Measurements from ENCODE around the gene CAB39.

The CAB39 gene

GRCh38 chr2:230764346-230764745 lies 51.7 kb downstream of the CAB39 start:
- TF ChIP-seq, protein P1, sequence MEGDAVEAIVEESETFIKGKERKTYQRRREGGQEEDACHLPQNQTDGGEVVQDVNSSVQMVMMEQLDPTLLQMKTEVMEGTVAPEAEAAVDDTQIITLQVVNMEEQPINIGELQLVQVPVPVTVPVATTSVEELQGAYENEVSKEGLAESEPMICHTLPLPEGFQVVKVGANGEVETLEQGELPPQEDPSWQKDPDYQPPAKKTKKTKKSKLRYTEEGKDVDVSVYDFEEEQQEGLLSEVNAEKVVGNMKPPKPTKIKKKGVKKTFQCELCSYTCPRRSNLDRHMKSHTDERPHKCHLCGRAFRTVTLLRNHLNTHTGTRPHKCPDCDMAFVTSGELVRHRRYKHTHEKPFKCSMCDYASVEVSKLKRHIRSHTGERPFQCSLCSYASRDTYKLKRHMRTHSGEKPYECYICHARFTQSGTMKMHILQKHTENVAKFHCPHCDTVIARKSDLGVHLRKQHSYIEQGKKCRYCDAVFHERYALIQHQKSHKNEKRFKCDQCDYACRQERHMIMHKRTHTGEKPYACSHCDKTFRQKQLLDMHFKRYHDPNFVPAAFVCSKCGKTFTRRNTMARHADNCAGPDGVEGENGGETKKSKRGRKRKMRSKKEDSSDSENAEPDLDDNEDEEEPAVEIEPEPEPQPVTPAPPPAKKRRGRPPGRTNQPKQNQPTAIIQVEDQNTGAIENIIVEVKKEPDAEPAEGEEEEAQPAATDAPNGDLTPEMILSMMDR (IDR thresholded peaks at IDR 0.05; ENCODE audit: control insufficient read depth, insufficient read depth, low read depth, low read length, missing control alignments), result no peak
- H3K4me3 ChIP-seq (ENCODE audit: control insufficient read depth, low read depth, low read length), result no peak overlapping the region
- DNase-seq (ENCODE audit: low read depth), result no peak

DNA sequence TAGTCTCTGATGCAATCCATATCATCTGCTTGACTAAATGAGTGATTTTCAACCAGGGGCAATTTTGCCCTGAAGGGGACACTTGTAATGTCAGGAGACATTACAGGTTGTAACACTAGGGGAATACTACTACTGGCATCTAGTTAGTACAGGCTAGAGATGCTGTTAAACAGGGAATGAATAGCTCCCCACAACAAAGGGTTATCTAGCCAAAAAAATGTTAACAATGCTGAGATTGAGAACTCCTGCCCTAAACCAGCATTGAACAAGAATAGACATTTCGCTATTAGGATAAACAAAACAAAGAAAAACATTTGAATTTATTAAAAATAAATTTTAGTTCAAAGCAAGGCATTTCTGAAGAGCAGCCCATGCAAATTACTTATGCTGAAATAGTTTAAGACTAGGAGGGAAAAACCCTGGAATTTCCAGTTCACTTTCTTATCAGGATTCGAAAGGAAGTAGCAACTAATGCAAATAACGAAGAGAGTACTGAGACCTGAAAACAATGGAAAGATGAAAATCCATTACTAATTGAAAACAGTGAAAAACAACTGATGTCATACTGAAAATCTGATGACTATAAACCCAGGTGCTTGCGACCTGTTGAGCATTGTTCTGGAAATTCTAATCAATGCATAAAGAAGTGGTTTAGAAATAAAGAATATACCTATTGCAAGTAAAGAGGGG lies 53.1 kb downstream of the CAB39 start:
- TF ChIP-seq, protein P1 (IDR thresholded peaks at IDR 0.05; ENCODE audit: control insufficient read depth, insufficient read depth, low read depth, low read length, missing control alignments), result no peak
- no peak for DNase-seq (ENCODE audit: low read depth)

DNA sequence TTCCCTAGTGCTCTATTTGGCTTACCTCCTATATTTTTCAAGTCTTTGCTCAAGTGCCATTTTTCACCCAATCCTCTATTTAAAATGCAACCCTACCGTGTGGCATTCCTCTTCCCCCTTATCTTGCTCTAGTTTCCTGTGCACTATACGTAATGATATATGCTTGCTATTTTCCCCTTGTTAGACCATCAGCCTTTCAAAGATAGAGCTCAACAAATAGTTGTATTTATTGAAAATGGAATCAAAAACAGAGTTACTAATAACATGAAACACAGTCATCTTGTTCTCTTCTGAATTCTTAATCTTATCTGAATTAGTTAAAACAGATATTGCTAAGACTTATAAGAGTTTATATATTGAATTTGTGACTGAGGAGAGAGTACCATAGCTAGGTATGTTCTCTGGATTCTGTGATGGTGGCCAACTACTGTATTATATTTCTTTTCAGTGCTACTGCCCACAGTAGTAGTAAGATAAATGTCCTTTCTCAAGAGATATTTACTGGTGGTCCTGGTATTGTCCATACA lies 55.3 kb downstream of the CAB39 start:
- TF ChIP-seq, protein P1 (IDR thresholded peaks at IDR 0.05; ENCODE audit: control insufficient read depth, insufficient read depth, low read depth, low read length, missing control alignments), result no peak
- no peak overlapping the region for H3K4me3 ChIP-seq (ENCODE audit: control insufficient read depth, low read depth, low read length)
- no peak for DNase-seq (ENCODE audit: low read depth)

More for the DNA sequence above, 53.1 kb downstream of the CAB39 start:
- H3K4me3 ChIP-seq (ENCODE audit: control insufficient read depth, low read depth, low read length), result no peak overlapping the region

DNA sequence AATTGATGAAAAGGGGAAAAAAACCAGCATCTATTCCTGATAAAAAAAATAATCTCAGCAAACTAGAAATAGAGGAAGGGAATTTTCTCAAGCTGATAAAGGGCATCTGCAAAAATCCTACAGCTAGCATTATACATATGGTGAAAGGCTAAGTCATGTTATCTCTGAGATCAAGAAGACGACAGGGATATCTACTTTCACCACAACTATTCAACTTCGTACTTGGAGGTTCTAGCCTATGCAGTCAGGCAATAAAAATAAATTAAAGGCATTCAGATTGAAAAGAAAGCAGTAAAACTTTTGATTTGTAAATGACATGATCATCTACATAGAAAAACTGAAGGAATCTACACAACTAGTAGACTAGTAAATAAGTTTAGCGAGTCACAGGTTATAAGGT lies 58.2 kb downstream of the CAB39 start:
- DNase-seq (ENCODE audit: low read depth), result no peak
- TF ChIP-seq, protein P1 (IDR thresholded peaks at IDR 0.05; ENCODE audit: control insufficient read depth, insufficient read depth, low read depth, low read length, missing control alignments), result no peak
- no peak overlapping the region for H3K4me3 ChIP-seq (ENCODE audit: control insufficient read depth, low read depth, low read length)

GRCh38 chr2:230772156-230772555 lies 59.5 kb downstream of the CAB39 start:
- DNase-seq (ENCODE audit: low read depth), result no peak
- TF ChIP-seq, protein P1 (IDR thresholded peaks at IDR 0.05; ENCODE audit: control insufficient read depth, insufficient read depth, low read depth, low read length, missing control alignments), result no peak

GRCh38 chr2:230773039-230773773 lies 60.6 kb downstream of the CAB39 start:
- DNase-seq (ENCODE audit: low read depth), result no peak
- TF ChIP-seq, protein P1 (IDR thresholded peaks at IDR 0.05; ENCODE audit: control insufficient read depth, insufficient read depth, low read depth, low read length, missing control alignments), result no peak
- H3K4me3 ChIP-seq (ENCODE audit: control insufficient read depth, low read depth, low read length), result no peak overlapping the region

More at GRCh38 chr2:230772156-230772555, 59.5 kb downstream of the CAB39 start:
- H3K4me3 ChIP-seq (ENCODE audit: control insufficient read depth, low read depth, low read length), result no peak overlapping the region
